CD8-positive, alpha-beta memory T cell (primary cell): ENCODE measurements around the gene LAMA2. TPM values are rescaled to one million over a fixed set of nuclear protein-coding genes. Genes with fewer than 3 reads are reported as not detected.

Experiments used
- CTCF ChIA-PET: fragments of 350-600 bp; sonication (Branson Sonifier 250); formaldehyde crosslinking; loops from one replicate; lab custom pipeline; 2021; ENCODE audit warnings: antibody characterized with exemption; lab: Charles Lee
- POLR2A ChIA-PET: fragments of 350-600 bp; sonication (Branson Sonifier 250); formaldehyde crosslinking; loops from one replicate; lab custom pipeline; 2021; ENCODE audit warnings: antibody characterized with exemption; lab: Charles Lee
- DNase-seq, 5 donors: peaks; one replicate each; pipeline versions ENCODE4 v3.0.0 to v3.0.0-alpha.2; 2020 to 2022; ENCODE audit warnings: mixed read lengths in 1 of 5
- H3K27ac ChIP-seq: one replicate; pipeline ENCODE4 v1.7.0; 2013; ENCODE audit warnings: low read depth, mild to moderate bottlenecking, low read length, moderate library complexity
- H3K27me3 ChIP-seq: 2 replicates; pipeline ENCODE4 v1.7.0; 2013; ENCODE audit warnings: low read length, mild to moderate bottlenecking; ENCODE audit not compliant: insufficient read depth, poor library complexity, severe bottlenecking
- H3K36me3 ChIP-seq: 2 replicates; pipeline ENCODE4 v1.7.0; 2013; ENCODE audit warnings: mild to moderate bottlenecking, low read length, moderate library complexity; ENCODE audit not compliant: insufficient read depth
- H3K4me1 ChIP-seq: 2 replicates; pipeline ENCODE4 v1.7.0; 2013; ENCODE audit warnings: mild to moderate bottlenecking, low read length, moderate library complexity; ENCODE audit not compliant: insufficient read depth
- H3K4me3 ChIP-seq: 2 replicates; pipeline ENCODE4 v1.7.0; 2013; ENCODE audit warnings: mild to moderate bottlenecking, low read length
- H3K9me3 ChIP-seq: 2 replicates; pipeline ENCODE4 v1.7.0; 2013; ENCODE audit warnings: mild to moderate bottlenecking, low read length
- H3K27ac Mint-ChIP-seq, 8 donors: one replicate each; pipeline ENCODE4 v1.8.0; 2020 to 2021; ENCODE audit warnings: mixed read lengths in 8 of 8, mild to moderate bottlenecking in 6 of 8, inconsistent platforms in 3 of 8, moderate library complexity in 3 of 8
- H3K27me3 Mint-ChIP-seq, 2 donors: one replicate each; pipeline ENCODE4 v1.8.0; 2020 to 2021; ENCODE audit warnings: mixed read lengths in 2 of 2, mild to moderate bottlenecking in 1 of 2, moderate library complexity in 1 of 2
- H3K36me3 Mint-ChIP-seq, 3 donors: one replicate each; pipeline ENCODE4 v1.8.0; 2020 to 2021; ENCODE audit warnings: mixed read lengths in 3 of 3, inconsistent platforms in 1 of 3, mild to moderate bottlenecking in 1 of 3
- H3K4me1 Mint-ChIP-seq, 3 donors: one replicate each; pipeline ENCODE4 v1.8.0; 2020 to 2021; ENCODE audit warnings: mixed read lengths in 3 of 3, inconsistent platforms in 1 of 3, mild to moderate bottlenecking in 1 of 3
- H3K4me3 Mint-ChIP-seq, 7 donors: one replicate each; pipeline ENCODE4 v1.8.0; 2020 to 2021; ENCODE audit warnings: mixed read lengths in 7 of 7, mild to moderate bottlenecking in 6 of 7, moderate library complexity in 4 of 7, inconsistent platforms in 2 of 7
- H3K9me3 Mint-ChIP-seq, 5 donors: one replicate each; pipeline ENCODE4 v1.8.0; 2020 to 2022; ENCODE audit warnings: mixed read lengths in 5 of 5, mild to moderate bottlenecking in 3 of 5, moderate library complexity in 2 of 5, inconsistent platforms in 1 of 5
- polyA plus RNA-seq: library from polyadenylated mRNA; unstranded; fragments of 300-500 nt; fragmentation: Illumina TruSeq; gene quantifications from one replicate; pipeline ENCODE4 v1.2.3, GENCODE V29; 2021
- total RNA-seq, 2 experiments: library from RNA; stranded (reverse); gene quantifications; one replicate each; pipeline ENCODE4 v1.2.3, GENCODE V29; 2021

The LAMA2 gene
- total and polyA plus RNA-seq, 3 experiments from 2014 or later: 0.09 to 0.96 (median 0.45) TPM

- H3K9me3 Mint-ChIP-seq: peaks cover 0 to 4% (median 0%) of the 10 kb centered on the region in 5 donors
- H3K4me3 ChIP-seq: no peak overlapping the region
- H3K4me1 ChIP-seq: no peaks in the 10 kb centered on the region
- H3K9me3 ChIP-seq: no peaks in the 10 kb centered on the region
- no peaks in the 10 kb centered on the region for H3K4me1 Mint-ChIP-seq
- no peak overlapping the region for H3K4me3 Mint-ChIP-seq
- POLR2A ChIA-PET: no interaction called here
- no peak overlapping the region for H3K27ac Mint-ChIP-seq
- no peaks in the 10 kb centered on the region for H3K27me3 ChIP-seq
- H3K27ac ChIP-seq: no peak overlapping the region
- CTCF ChIA-PET: no interaction called here
- no peaks in the 10 kb centered on the region for H3K36me3 Mint-ChIP-seq
- DNase-seq: no peak
- no peaks in the 10 kb centered on the region for H3K27me3 Mint-ChIP-seq
- no peaks in the 10 kb centered on the region for H3K36me3 ChIP-seq
Measured at GRCh38 chr6:129015721-129016120, 132.8 kb downstream of the LAMA2 start.

GRCh38 chr6:129016844-129017243, 133.9 kb downstream of the LAMA2 start:
- Mint-ChIP-seq H3K27ac (no peak overlapping the region), H3K27me3 (no peaks in the 10 kb centered on the region), H3K36me3 (no peaks in the 10 kb centered on the region), H3K4me1 (no peaks in the 10 kb centered on the region), H3K9me3 (peaks cover 0 to 4% (median 0%) of the 10 kb centered on the region in 5 donors), H3K4me3 (no peak overlapping the region)
- no peaks in the 10 kb centered on the region for H3K9me3 ChIP-seq
- no peak overlapping the region for H3K27ac ChIP-seq
- ChIA-PET CTCF (no interaction called here), POLR2A (no interaction called here)
- H3K4me3 ChIP-seq: no peak overlapping the region
- no peaks in the 10 kb centered on the region for H3K36me3 ChIP-seq
- H3K27me3 ChIP-seq: no peaks in the 10 kb centered on the region
- no peaks in the 10 kb centered on the region for H3K4me1 ChIP-seq
- no peak for DNase-seq

GRCh38 chr6:129022011-129022553, 139.1 kb downstream of the LAMA2 start:
- POLR2A ChIA-PET: no interaction called here

GRCh38 chr6:129026601-129027000, 143.7 kb downstream of the LAMA2 start:
- no peak overlapping the region for H3K4me3 Mint-ChIP-seq

More at GRCh38 chr6:129022011-129022553, 139.1 kb downstream of the LAMA2 start:
- Histone ChIP-seq H3K4me1 (no peaks in the 10 kb centered on the region), H3K27me3 (no peaks in the 10 kb centered on the region), H3K36me3 (no peaks in the 10 kb centered on the region), H3K9me3 (no peaks in the 10 kb centered on the region), H3K4me3 (no peak overlapping the region), H3K27ac (no peak overlapping the region)
- Mint-ChIP-seq H3K36me3 (no peaks in the 10 kb centered on the region), H3K4me1 (no peaks in the 10 kb centered on the region), H3K27me3 (peaks cover 0 to 2% of the 10 kb centered on the region in 2 donors), H3K9me3 (peaks cover 0 to 4% (median 0%) of the 10 kb centered on the region in 5 donors), H3K27ac (no peak overlapping the region), H3K4me3 (no peak overlapping the region)
- CTCF ChIA-PET: no interaction called here
- no peak for DNase-seq

DNA sequence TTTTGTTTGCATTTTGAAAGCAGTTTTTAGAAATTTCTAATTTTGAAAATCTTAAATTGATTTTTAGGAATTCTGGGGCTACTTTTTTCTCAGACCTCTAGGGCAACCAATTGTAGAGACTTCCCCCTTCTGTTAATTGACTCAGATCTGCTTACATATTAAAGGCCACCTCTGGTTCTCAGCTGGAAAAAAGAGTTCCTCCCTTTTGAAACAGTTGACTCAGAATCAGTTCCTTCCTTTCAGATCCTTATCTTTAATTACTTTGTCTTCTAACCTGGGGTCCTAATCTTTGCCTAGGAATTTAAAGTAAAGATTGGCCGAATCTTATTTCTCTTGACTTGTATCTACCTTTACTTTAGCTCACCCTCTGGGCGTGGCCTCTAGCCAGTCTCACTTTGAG, 146.8 kb downstream of the LAMA2 start:
- Mint-ChIP-seq H3K4me3 (no peak overlapping the region), H3K36me3 (no peaks in the 10 kb centered on the region), H3K27ac (no peak overlapping the region), H3K4me1 (no peaks in the 10 kb centered on the region), H3K27me3 (peaks cover 0 to 2% of the 10 kb centered on the region in 2 donors), H3K9me3 (no peaks in the 10 kb centered on the region)
- Histone ChIP-seq H3K4me3 (no peak overlapping the region), H3K9me3 (no peaks in the 10 kb centered on the region), H3K36me3 (no peaks in the 10 kb centered on the region), H3K27me3 (no peaks in the 10 kb centered on the region), H3K27ac (no peak overlapping the region), H3K4me1 (no peaks in the 10 kb centered on the region)
- ChIA-PET POLR2A (no interaction called here), CTCF (no interaction called here)
- no peak for DNase-seq

More at GRCh38 chr6:129026601-129027000, 143.7 kb downstream of the LAMA2 start:
- Mint-ChIP-seq H3K9me3 (no peaks in the 10 kb centered on the region), H3K4me1 (no peaks in the 10 kb centered on the region), H3K36me3 (no peaks in the 10 kb centered on the region), H3K27ac (no peak overlapping the region), H3K27me3 (peaks cover 0 to 2% of the 10 kb centered on the region in 2 donors)
- Histone ChIP-seq H3K27ac (no peak overlapping the region), H3K9me3 (no peaks in the 10 kb centered on the region), H3K27me3 (no peaks in the 10 kb centered on the region), H3K4me3 (no peak overlapping the region), H3K36me3 (no peaks in the 10 kb centered on the region), H3K4me1 (no peaks in the 10 kb centered on the region)
- POLR2A ChIA-PET: no interaction called here
- CTCF ChIA-PET: no interaction called here
- DNase-seq: no peak

- no peak overlapping the region for H3K27ac Mint-ChIP-seq
- H3K4me1 Mint-ChIP-seq: no peaks in the 10 kb centered on the region
- no peak for DNase-seq
- ChIA-PET CTCF (no interaction called here), POLR2A (no interaction called here)
- H3K4me3 Mint-ChIP-seq: no peak overlapping the region
- Histone ChIP-seq H3K36me3 (no peaks in the 10 kb centered on the region), H3K4me1 (no peaks in the 10 kb centered on the region), H3K4me3 (no peak overlapping the region), H3K27ac (no peak overlapping the region), H3K9me3 (no peaks in the 10 kb centered on the region), H3K27me3 (no peaks in the 10 kb centered on the region)
- H3K9me3 Mint-ChIP-seq: no peaks in the 10 kb centered on the region
- no peaks in the 10 kb centered on the region for H3K36me3 Mint-ChIP-seq
- H3K27me3 Mint-ChIP-seq: peaks cover 0 to 2% of the 10 kb centered on the region in 2 donors
Measured at GRCh38 chr6:129030215-129030614, 147.3 kb downstream of the LAMA2 start.

- Mint-ChIP-seq H3K27me3 (peaks cover 0 to 2% of the 10 kb centered on the region in 2 donors), H3K4me1 (no peaks in the 10 kb centered on the region), H3K9me3 (no peaks in the 10 kb centered on the region), H3K4me3 (no peak overlapping the region), H3K36me3 (no peaks in the 10 kb centered on the region), H3K27ac (no peak overlapping the region)
- Histone ChIP-seq H3K9me3 (no peaks in the 10 kb centered on the region), H3K36me3 (no peaks in the 10 kb centered on the region), H3K4me1 (no peaks in the 10 kb centered on the region), H3K27me3 (no peaks in the 10 kb centered on the region), H3K27ac (no peak overlapping the region), H3K4me3 (no peak overlapping the region)
- ChIA-PET CTCF (no interaction called here), POLR2A (no interaction called here)
- DNase-seq: no peak
Measured at GRCh38 chr6:129031051-129031599, 148.2 kb downstream of the LAMA2 start.

DNA sequence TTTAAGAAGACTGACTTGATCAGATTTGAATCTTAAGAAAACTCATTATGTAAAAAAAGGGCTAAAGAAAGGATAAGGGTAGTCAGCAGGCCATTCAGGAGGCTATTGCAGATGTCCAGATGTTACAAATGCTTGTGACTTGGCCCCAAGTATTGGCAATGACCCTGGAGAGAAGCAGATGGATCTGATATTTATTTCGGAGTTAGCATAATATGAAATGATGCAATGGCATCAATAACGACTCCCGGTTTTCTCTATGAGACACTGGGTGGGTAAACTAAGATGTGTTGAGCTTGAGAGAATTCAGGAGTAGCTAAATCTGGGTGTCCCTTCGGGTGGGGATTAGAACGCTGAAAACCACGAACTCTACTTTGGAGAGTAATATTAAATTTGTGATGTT, 149.7 kb downstream of the LAMA2 start:
- Histone ChIP-seq H3K4me1 (no peaks in the 10 kb centered on the region), H3K27me3 (no peaks in the 10 kb centered on the region), H3K9me3 (no peaks in the 10 kb centered on the region), H3K4me3 (no peak overlapping the region), H3K36me3 (no peaks in the 10 kb centered on the region), H3K27ac (no peak overlapping the region)
- ChIA-PET POLR2A (no interaction called here), CTCF (no interaction called here)
- Mint-ChIP-seq H3K36me3 (no peaks in the 10 kb centered on the region), H3K27ac (no peak overlapping the region), H3K4me1 (no peaks in the 10 kb centered on the region), H3K4me3 (no peak overlapping the region), H3K27me3 (no peaks in the 10 kb centered on the region), H3K9me3 (no peaks in the 10 kb centered on the region)
- no peak for DNase-seq
